B cell (primary cell): Measurements from ENCODE around the gene LYAR. TPM values are rescaled to one million over a fixed set of nuclear protein-coding genes. Genes with fewer than 3 reads are reported as not detected.

Experiments used
- ATAC-seq: fragments of 200-7000 bp; cut with Tn5 transposase; one replicate; pipeline ENCODE4 v1.10.0; 2021; ENCODE audit warnings: low read depth, mild to moderate bottlenecking, moderate number of reproducible peaks, moderate library complexity
- CTCF ChIA-PET: fragments of 350-600 bp; sonication (Branson Sonifier 250); formaldehyde crosslinking; loops from one replicate; lab custom pipeline; 2021; ENCODE audit warnings: antibody characterized with exemption, inconsistent platforms; lab: Charles Lee
- POLR2A ChIA-PET: fragments of 350-600 bp; sonication (Branson Sonifier 250); formaldehyde crosslinking; loops from one replicate; lab custom pipeline; 2021; ENCODE audit warnings: antibody characterized with exemption; lab: Charles Lee
- DNase-seq: peaks from one replicate; pipeline ENCODE4 v3.0.0; 2013
- H2AFZ ChIP-seq: 2 replicates; pipeline ENCODE4 v1.6.1; 2012; ENCODE audit warnings: mild to moderate bottlenecking, low read depth, low read length; ENCODE audit not compliant: insufficient read depth, poor library complexity, severe bottlenecking
- H3K27ac ChIP-seq, 2 donors: 1 replicate in 1 of 2; 2 replicates in 1 of 2; pipeline ENCODE4 v1.5.1; 2012 to 2013; ENCODE audit warnings: low read length in 2 of 2, mild to moderate bottlenecking in 2 of 2, moderate library complexity in 1 of 2
- H3K27me3 ChIP-seq, 4 experiments: fragments of 200-600 bp in 1 of 4; sonication (generic) in 1 of 4; replicated peaks in 1 of 4; 1 replicate in 2 of 4; 2 replicates in 2 of 4; pipeline versions ENCODE4 v1.6.1 to v1.7.0; 2013 to 2016; ENCODE audit warnings: low read length in 3 of 4, mild to moderate bottlenecking in 2 of 4, mixed read lengths in 1 of 4, moderate library complexity in 1 of 4; ENCODE audit not compliant: insufficient read depth in 4 of 4, control insufficient read depth in 3 of 4; ENCODE audit errors: control extremely low read depth in 1 of 4
- H3K36me3 ChIP-seq, 2 experiments: replicated peaks in 1 of 2; 1 replicate in 1 of 2; 2 replicates in 1 of 2; pipeline versions ENCODE4 v1.6.1 to v1.7.1; 2013; ENCODE audit warnings: low read length in 1 of 2; ENCODE audit not compliant: insufficient read depth in 2 of 2, control insufficient read depth in 1 of 2; ENCODE audit errors: control extremely low read depth in 1 of 2, extremely low read depth in 1 of 2
- H3K4me1 ChIP-seq, 2 donors: fragments of 200-600 bp in 1 of 2; sonication (generic) in 1 of 2; 1 replicate in 1 of 2; 2 replicates in 1 of 2; pipeline versions ENCODE4 v1.5.1 to v1.6.1; 2013 to 2017; ENCODE audit warnings: low read length in 2 of 2; ENCODE audit not compliant: control insufficient read depth in 2 of 2, insufficient read depth in 2 of 2
- H3K4me2 ChIP-seq: replicated peaks from 2 replicates; pipeline ENCODE3; 2012; ENCODE audit warnings: mild to moderate bottlenecking, low read depth, low read length; ENCODE audit not compliant: poor library complexity, severe bottlenecking
- H3K4me3 ChIP-seq, 5 experiments: fragments of 200-600 bp in 1 of 5; sonication (generic) in 1 of 5; 1 replicate in 3 of 5; 2 replicates in 2 of 5; pipeline versions ENCODE4 v1.5.1 to v1.7.0; 2011 to 2016; ENCODE audit warnings: low read length in 4 of 5, mild to moderate bottlenecking in 4 of 5, low read depth in 2 of 5, control low read depth in 1 of 5, moderate library complexity in 1 of 5; ENCODE audit not compliant: insufficient read depth in 1 of 5; ENCODE audit errors: control extremely low read depth in 1 of 5, extremely low read depth in 1 of 5
- H3K79me2 ChIP-seq: fragments of 200-600 bp; sonication (generic); one replicate; pipeline ENCODE4 v1.6.0; 2016; ENCODE audit warnings: low read length; ENCODE audit not compliant: control insufficient read depth, insufficient read depth
- H3K9ac ChIP-seq: fragments of 200-600 bp; sonication (generic); 2 replicates; pipeline ENCODE4 v1.6.1; 2017; ENCODE audit warnings: mild to moderate bottlenecking, low read length, moderate library complexity
- H3K9me3 ChIP-seq, 3 donors: one replicate each; pipeline versions ENCODE4 v1.6.1 to v1.7.1; 2013; ENCODE audit warnings: low read length in 2 of 3; ENCODE audit not compliant: control insufficient read depth in 2 of 3, insufficient read depth in 1 of 3; ENCODE audit errors: control extremely low read depth in 1 of 3
- H4K20me1 ChIP-seq: 2 replicates; pipeline ENCODE4 v1.6.0; 2012; ENCODE audit warnings: mild to moderate bottlenecking, low read length; ENCODE audit not compliant: insufficient read depth, control insufficient read depth, poor library complexity, severe bottlenecking
- H3K27ac Mint-ChIP-seq: one replicate; pipeline ENCODE4 v1.8.0; 2021; ENCODE audit warnings: mixed read lengths
- H3K27me3 Mint-ChIP-seq: one replicate; pipeline ENCODE4 v1.8.0; 2021; ENCODE audit warnings: mixed read lengths
- H3K4me1 Mint-ChIP-seq: one replicate; pipeline ENCODE4 v1.8.0; 2021; ENCODE audit warnings: mixed read lengths
- H3K4me3 Mint-ChIP-seq: one replicate; pipeline ENCODE4 v1.8.0; 2021; ENCODE audit warnings: mixed read lengths
- H3K9me3 Mint-ChIP-seq: one replicate; pipeline ENCODE4 v1.8.0; 2022; ENCODE audit warnings: mixed read lengths; ENCODE audit not compliant: insufficient read depth
- EZH2 ChIP-seq: IDR thresholded peaks from 2 replicates; pipeline ENCODE4 v1.6.1; 2012; ENCODE audit warnings: borderline replicate concordance, low read depth, mild to moderate bottlenecking, moderate library complexity, low read length; ENCODE audit not compliant: insufficient read depth, poor library complexity, severe bottlenecking
- WGBS: methylation state at CpG from one replicate; pipeline ENCODE4 v1.1.5; 2013; ENCODE audit warnings: missing lambda C conversion rate; ENCODE audit not compliant: insufficient coverage; 5-methylcytosine and 5-hydroxymethylcytosine counted together
- intact Hi-C: fragments of 100-400 bp; cut with micrococcal nuclease; formaldehyde crosslinking; loops from one replicate; pipeline ENCODE4 v1.10.0; 2022
- polyA plus RNA-seq: library from polyadenylated mRNA; depleted of rRNA; stranded (reverse); fragments of >200 nt; gene quantifications from 2 replicates; pipeline ENCODE4 v1.2.3, GENCODE V29; 2012
- total RNA-seq, 2 donors: library from RNA; stranded (reverse); fragments of 120-200 nt in 1 of 2; gene quantifications; 1 replicate in 1 of 2; 2 replicates in 1 of 2; pipeline versions ENCODE4 v1.2.3 to v1.2.4, GENCODE V29; 2013 to 2022
- TF ChIP-seq, protein P1 (sequence below): fragments of 200-600 bp; IDR thresholded peaks from one replicate; pipeline ENCODE4 v1.8.0; 2022; ENCODE audit warnings: antibody characterized with exemption, mild to moderate bottlenecking

LYAR gene
- total and polyA plus RNA-seq, 2 donors (not counting 1 experiment from before 2014, with no cell fraction given) = 3.0 to 11.5 TPM

DNA sequence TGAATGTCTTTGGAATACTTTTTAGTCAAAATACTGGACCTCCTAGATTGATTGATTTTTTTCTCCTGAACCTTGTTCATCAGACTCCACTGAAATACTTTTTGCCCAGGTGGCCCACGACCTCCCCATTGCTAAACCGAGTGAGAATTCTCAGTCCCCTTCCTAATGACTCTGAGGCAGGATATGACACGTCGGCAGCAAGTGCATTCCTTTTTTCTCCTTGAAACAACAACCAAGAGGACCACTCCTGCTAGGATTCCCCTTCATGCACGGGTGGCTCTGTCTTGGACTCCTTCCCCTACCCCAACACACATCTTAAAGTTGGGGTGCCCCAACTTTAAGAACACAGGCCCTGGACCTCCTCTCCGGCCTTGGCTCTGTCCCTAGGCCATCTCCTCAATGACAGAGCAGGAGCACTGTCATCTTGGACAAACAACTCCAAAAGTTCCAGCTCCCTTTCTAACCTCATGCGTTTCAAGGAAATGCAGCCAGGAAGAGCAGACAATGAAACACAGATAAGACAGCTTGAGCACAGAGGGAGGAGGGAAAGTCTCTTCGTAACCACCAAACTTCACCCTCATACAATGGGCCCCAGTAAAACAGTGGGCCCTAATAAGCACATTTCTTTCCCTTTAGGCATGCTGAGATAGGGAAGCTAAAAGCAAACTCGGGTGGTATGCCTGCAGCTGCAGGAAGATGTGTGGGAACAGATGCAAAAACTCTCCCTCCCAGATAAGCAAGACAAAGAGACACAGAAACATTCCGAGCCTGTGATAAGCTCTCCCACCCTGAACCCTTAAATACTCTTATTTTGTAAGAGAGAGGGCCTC, 34.0 kb upstream of the LYAR start:
- 76% methylated on average over 6 of the region's 10 CpGs for WGBS
- no peak overlapping the region for H3K27ac ChIP-seq
- H3K36me3 ChIP-seq = peaks cover 0 to 15% of the 10 kb centered on the region in 2 experiments
- no peaks in the 10 kb centered on the region for H3K27me3 ChIP-seq
- Mint-ChIP-seq H3K9me3 (no peaks in the 10 kb centered on the region), H3K27me3 (no peaks in the 10 kb centered on the region), H3K4me1 (no peaks in the 10 kb centered on the region), H3K4me3 (no peak overlapping the region), H3K27ac (no peak overlapping the region)
- no peak overlapping the region for H3K4me2 ChIP-seq
- peaks cover 0 to 6% (median 0%) of the 10 kb centered on the region in 3 donors for H3K9me3 ChIP-seq
- H3K9ac ChIP-seq = no peak overlapping the region
- TF ChIP-seq EZH2 = no peak
- TF ChIP-seq, protein P1, sequence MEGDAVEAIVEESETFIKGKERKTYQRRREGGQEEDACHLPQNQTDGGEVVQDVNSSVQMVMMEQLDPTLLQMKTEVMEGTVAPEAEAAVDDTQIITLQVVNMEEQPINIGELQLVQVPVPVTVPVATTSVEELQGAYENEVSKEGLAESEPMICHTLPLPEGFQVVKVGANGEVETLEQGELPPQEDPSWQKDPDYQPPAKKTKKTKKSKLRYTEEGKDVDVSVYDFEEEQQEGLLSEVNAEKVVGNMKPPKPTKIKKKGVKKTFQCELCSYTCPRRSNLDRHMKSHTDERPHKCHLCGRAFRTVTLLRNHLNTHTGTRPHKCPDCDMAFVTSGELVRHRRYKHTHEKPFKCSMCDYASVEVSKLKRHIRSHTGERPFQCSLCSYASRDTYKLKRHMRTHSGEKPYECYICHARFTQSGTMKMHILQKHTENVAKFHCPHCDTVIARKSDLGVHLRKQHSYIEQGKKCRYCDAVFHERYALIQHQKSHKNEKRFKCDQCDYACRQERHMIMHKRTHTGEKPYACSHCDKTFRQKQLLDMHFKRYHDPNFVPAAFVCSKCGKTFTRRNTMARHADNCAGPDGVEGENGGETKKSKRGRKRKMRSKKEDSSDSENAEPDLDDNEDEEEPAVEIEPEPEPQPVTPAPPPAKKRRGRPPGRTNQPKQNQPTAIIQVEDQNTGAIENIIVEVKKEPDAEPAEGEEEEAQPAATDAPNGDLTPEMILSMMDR = no peak
- DNase-seq (no peak), ATAC-seq (no peak)
- intact Hi-C loops = no loop called here
- H3K79me2 ChIP-seq = no peaks in the 10 kb centered on the region
- no peak overlapping the region for H3K4me3 ChIP-seq
- no peaks in the 10 kb centered on the region for H4K20me1 ChIP-seq
- CTCF ChIA-PET = no interaction called here
- POLR2A ChIA-PET = no interaction called here
- H2AFZ ChIP-seq = no peak overlapping the region
- H3K4me1 ChIP-seq = no peaks in the 10 kb centered on the region

DNA sequence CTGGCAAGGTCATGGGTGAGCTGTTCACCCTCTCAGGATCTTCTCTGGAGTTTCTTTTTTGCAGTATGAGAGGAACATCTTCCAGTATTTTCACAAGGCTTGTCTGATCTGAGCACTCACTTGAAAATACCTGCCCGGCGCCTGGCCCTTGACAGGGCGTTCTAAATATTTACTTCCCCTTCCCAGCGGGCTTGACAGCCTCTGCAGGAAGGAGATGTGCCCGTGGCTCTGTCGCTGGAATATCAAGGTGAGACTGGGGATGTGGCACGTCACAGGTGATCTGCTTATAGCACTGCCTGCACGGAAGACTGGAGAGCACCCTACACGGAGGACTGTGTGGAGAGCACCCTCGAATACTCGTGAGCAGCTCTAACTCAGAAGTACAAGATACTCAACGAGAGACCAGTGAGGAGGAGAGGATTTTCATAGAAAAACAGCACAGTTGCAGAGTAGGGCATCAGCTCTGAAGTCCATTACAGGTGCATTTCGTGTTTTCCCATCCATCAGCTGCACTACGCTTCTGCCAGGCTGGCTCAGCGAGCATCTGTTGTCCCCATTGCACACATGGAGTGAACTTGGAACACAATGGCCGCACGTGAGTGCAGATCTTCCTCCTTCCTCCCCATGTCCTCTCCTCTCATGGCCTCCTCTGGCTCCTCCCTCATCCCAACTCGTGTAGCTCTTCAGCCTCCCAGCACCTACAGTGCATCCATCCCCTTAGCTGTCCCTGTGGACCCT, 32.2 kb upstream of the LYAR start:
- Mint-ChIP-seq H3K4me3 (no peak overlapping the region), H3K4me1 (no peaks in the 10 kb centered on the region), H3K27me3 (no peaks in the 10 kb centered on the region), H3K27ac (no peak overlapping the region), H3K9me3 (no peaks in the 10 kb centered on the region)
- Histone ChIP-seq H3K27ac (no peak overlapping the region), H3K9me3 (no peaks in the 10 kb centered on the region), H3K4me3 (no peak overlapping the region), H3K79me2 (no peaks in the 10 kb centered on the region), H2AFZ (no peak overlapping the region), H3K27me3 (no peaks in the 10 kb centered on the region), H3K9ac (no peak overlapping the region), H3K4me2 (no peak overlapping the region), H3K4me1 (no peaks in the 10 kb centered on the region), H3K36me3 (peaks cover 1 to 23% of the 10 kb centered on the region in 2 experiments), H4K20me1 (no peaks in the 10 kb centered on the region)
- ATAC-seq = no peak
- POLR2A ChIA-PET = no interaction called here
- CTCF ChIA-PET = no interaction called here
- intact Hi-C loops = no loop called here
- WGBS = 87% methylated on average over 14 of the region's 18 CpGs
- DNase-seq = no peak
- TF ChIP-seq EZH2 = no peak
- TF ChIP-seq, protein P1 = no peak
